DOHH2 (cell line): ENCODE data around the gene IGFBP3.

ENCODE experiments used
- H3F3A ChIP-seq: fragments of 200-600 bp; sonication (generic), shearing (Covaris generic); 2 replicates; pipeline ENCODE4 v1.6.0; 2016; ENCODE audit warnings: antibody characterized with exemption, mild to moderate bottlenecking; ENCODE audit not compliant: control insufficient read depth, insufficient read depth
- H3K27ac ChIP-seq: fragments of 200-600 bp; sonication (generic); 2 replicates; pipeline ENCODE4 v1.5.1; 2014; ENCODE audit warnings: low read depth, mild to moderate bottlenecking, low read length, moderate library complexity
- H3K27me3 ChIP-seq: fragments of 200-600 bp; sonication (generic); 2 replicates; pipeline ENCODE4 v1.6.1; 2014; ENCODE audit warnings: mild to moderate bottlenecking, low read length, mixed read lengths; ENCODE audit not compliant: control insufficient read depth
- H3K36me3 ChIP-seq: fragments of 200-600 bp; sonication (generic); 2 replicates; pipeline ENCODE4 v1.6.1; 2014; ENCODE audit warnings: mild to moderate bottlenecking, low read length, moderate library complexity, mixed read lengths; ENCODE audit not compliant: control insufficient read depth
- H3K4me1 ChIP-seq: fragments of 200-600 bp; sonication (generic); 2 replicates; pipeline ENCODE4 v1.6.1; 2014; ENCODE audit warnings: mild to moderate bottlenecking, low read length, mixed read lengths; ENCODE audit not compliant: control insufficient read depth
- H3K4me2 ChIP-seq: fragments of 200-600 bp; sonication (generic); 2 replicates; pipeline ENCODE4 v1.6.0; 2014; ENCODE audit warnings: mild to moderate bottlenecking, low read length, moderate library complexity
- H3K4me3 ChIP-seq: fragments of 200-600 bp; sonication (generic); 2 replicates; pipeline ENCODE4 v1.5.1; 2014; ENCODE audit warnings: mild to moderate bottlenecking, low read length, mixed read lengths
- H3K79me2 ChIP-seq: fragments of 200-600 bp; sonication (generic); 2 replicates; pipeline ENCODE4 v1.6.1; 2014; ENCODE audit warnings: mild to moderate bottlenecking, low read length, mixed read lengths; ENCODE audit not compliant: control insufficient read depth
- H3K9me2 ChIP-seq: fragments of 200-600 bp; sonication (generic); replicated peaks from 2 replicates; pipeline ENCODE4 v1.6.1; 2014; ENCODE audit warnings: mild to moderate bottlenecking, low read length, mixed read lengths; ENCODE audit not compliant: control insufficient read depth
- H3K9me3 ChIP-seq: fragments of 200-600 bp; sonication (generic); 2 replicates; pipeline ENCODE4 v1.6.1; 2014; ENCODE audit warnings: antibody characterized with exemption, low read length, mixed read lengths; ENCODE audit not compliant: control insufficient read depth, insufficient read depth
- H4K20me1 ChIP-seq: fragments of 200-600 bp; sonication (generic); 2 replicates; pipeline ENCODE4 v1.6.0; 2014; ENCODE audit warnings: low read depth, mild to moderate bottlenecking, antibody characterized with exemption, low read length, moderate library complexity; ENCODE audit not compliant: control insufficient read depth, insufficient read depth
- EZH2phosphoT487 ChIP-seq: fragments of 200-600 bp; sonication (generic); IDR thresholded peaks from 2 replicates; pipeline ENCODE4 v1.6.1; 2017; ENCODE audit warnings: borderline replicate concordance, mild to moderate bottlenecking, antibody characterized with exemption, low read length, moderate library complexity, mixed read lengths
- TF ChIP-seq, protein P1 (sequence below): fragments of 200-600 bp; sonication (generic); IDR thresholded peaks from one replicate; pipeline ENCODE4 v1.5.1; 2014; ENCODE audit warnings: antibody characterized with exemption, mild to moderate bottlenecking, low read depth, low read length; ENCODE audit not compliant: poor library complexity, severe bottlenecking

The IGFBP3 gene

DNA sequence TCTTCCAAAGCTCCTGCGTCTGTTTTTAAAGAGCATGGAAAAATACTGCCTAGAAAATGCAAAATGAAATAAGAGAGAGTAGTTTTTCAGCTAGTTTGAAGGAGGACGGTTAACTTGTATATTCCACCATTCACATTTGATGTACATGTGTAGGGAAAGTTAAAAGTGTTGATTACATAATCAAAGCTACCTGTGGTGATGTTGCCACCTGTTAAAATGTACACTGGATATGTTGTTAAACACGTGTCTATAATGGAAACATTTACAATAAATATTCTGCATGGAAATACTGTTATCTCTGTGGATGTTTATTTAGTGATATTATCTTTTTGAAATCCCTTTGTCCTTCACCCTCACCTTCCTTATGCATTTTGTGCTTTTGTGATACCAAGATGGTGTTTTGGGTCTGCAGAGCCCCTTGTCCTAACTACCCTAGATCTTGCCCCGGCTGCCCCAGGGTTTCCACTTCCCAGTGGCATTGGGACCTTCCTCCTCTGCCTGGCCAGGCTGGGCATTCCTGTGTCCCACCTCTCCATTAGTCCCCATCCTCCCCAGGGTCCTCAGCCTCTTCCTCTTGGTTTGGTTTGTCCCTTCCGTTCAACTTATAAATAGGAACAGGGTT, 27.6 kb downstream of the IGFBP3 start:
- Histone ChIP-seq H3K9me3 (no peaks in the 10 kb centered on the region), H3K4me3 (no peak overlapping the region), H3K9me2 (no peaks in the 10 kb centered on the region), H3K27ac (no peak overlapping the region), H3K36me3 (no peaks in the 10 kb centered on the region), H3K79me2 (no peaks in the 10 kb centered on the region), H3F3A (no peaks in the 10 kb centered on the region), H3K4me2 (no peak overlapping the region), H3K4me1 (no peaks in the 10 kb centered on the region), H3K27me3 (peaks cover 35% of the 10 kb centered on the region), H4K20me1 (no peaks in the 10 kb centered on the region)
- no peak for TF ChIP-seq EZH2phosphoT487
- TF ChIP-seq, protein P1, sequence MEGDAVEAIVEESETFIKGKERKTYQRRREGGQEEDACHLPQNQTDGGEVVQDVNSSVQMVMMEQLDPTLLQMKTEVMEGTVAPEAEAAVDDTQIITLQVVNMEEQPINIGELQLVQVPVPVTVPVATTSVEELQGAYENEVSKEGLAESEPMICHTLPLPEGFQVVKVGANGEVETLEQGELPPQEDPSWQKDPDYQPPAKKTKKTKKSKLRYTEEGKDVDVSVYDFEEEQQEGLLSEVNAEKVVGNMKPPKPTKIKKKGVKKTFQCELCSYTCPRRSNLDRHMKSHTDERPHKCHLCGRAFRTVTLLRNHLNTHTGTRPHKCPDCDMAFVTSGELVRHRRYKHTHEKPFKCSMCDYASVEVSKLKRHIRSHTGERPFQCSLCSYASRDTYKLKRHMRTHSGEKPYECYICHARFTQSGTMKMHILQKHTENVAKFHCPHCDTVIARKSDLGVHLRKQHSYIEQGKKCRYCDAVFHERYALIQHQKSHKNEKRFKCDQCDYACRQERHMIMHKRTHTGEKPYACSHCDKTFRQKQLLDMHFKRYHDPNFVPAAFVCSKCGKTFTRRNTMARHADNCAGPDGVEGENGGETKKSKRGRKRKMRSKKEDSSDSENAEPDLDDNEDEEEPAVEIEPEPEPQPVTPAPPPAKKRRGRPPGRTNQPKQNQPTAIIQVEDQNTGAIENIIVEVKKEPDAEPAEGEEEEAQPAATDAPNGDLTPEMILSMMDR, result no peak

DNA sequence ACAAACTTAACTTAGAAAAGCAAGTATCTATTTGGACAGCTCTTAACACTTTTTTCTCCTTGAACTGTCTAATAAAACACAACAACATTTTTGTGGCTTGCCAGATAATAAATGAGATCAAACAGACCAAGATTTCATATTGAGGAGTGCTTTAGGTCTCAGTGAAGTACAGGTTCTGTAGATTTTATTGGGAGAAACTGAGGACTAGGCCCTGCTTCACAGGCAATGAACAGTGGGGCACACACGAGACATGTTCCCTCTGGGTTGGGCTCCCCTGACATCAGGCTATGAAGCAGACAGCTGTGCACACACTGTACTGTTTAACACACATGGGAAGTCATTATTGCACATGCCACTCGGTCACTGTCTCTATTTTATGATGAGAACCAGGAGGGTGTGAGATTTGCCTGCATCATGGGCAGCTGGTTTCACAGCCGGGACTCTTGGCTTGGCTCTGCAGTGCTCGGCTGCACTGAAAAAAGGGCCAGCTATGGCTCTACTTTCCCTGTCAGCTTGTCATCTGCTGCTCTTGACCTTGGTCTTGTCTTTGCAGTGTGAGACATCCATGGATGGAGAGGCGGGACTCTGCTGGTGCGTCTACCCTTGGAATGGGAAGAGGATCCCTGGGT, 28.6 kb downstream of the IGFBP3 start:
- no peaks in the 10 kb centered on the region for H3K79me2 ChIP-seq
- H3K27me3 ChIP-seq, result peaks cover 32% of the 10 kb centered on the region
- no peak overlapping the region for H3K4me3 ChIP-seq
- no peaks in the 10 kb centered on the region for H3F3A ChIP-seq
- no peak overlapping the region for H3K4me2 ChIP-seq
- no peaks in the 10 kb centered on the region for H3K4me1 ChIP-seq
- no peaks in the 10 kb centered on the region for H3K9me2 ChIP-seq
- no peak for TF ChIP-seq EZH2phosphoT487
- TF ChIP-seq, protein P1, result no peak
- H3K27ac ChIP-seq, result no peak overlapping the region
- H3K36me3 ChIP-seq, result no peaks in the 10 kb centered on the region
- H3K9me3 ChIP-seq, result no peaks in the 10 kb centered on the region
- H4K20me1 ChIP-seq, result no peaks in the 10 kb centered on the region

DNA sequence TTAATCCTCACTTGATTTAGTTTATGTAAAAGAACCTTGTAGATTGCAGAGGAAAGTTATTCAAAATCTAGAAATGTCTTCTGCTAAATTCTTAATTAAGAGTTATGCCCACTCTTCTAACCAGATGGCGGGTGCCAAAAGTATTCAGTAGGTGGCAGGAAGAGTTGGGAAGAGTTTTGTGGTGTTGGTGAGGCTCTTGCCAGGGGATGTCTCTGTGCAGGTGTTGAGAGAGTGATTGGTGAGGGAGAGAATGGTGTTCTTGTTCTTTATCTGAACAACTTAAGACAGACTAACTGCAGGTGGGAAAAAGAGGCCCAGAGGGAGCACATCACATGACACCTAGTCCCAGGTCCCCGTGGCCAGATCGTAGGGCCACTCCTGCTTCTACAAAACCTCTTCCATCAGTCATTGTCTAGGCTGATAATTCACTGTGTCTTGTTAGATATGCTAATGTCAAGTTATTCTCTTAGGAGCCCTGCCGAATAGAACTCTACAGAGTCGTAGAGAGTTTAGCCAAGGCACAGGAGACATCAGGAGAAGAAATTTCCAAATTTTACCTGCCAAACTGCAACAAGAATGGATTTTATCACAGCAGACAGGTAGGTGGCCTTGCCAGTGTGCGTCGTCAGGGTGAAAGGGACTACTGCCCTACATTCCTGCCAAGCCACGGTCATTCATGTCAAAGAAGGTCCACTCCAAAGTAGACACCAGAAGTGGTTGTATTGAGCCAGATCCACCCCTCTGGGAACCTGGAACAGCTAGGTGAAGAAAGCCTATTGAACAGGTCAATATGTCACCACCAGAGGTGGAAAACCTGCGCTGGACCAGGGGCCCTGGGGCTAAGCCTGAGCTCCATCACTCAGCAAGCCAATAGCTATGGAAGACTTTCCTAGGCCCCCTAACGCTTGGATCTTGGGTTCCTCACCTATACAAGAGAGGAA, 29.3 kb downstream of the IGFBP3 start:
- Histone ChIP-seq H3K27me3 (peaks cover 35% of the 10 kb centered on the region), H4K20me1 (no peaks in the 10 kb centered on the region), H3K79me2 (no peaks in the 10 kb centered on the region)

More for the DNA sequence above, 29.3 kb downstream of the IGFBP3 start:
- TF ChIP-seq EZH2phosphoT487, result no peak
- TF ChIP-seq, protein P1, result no peak
- Histone ChIP-seq H3K9me3 (no peaks in the 10 kb centered on the region), H3K36me3 (no peaks in the 10 kb centered on the region), H3K4me1 (no peaks in the 10 kb centered on the region), H3K4me3 (no peak overlapping the region), H3K27ac (no peak overlapping the region), H3K9me2 (no peaks in the 10 kb centered on the region), H3F3A (no peaks in the 10 kb centered on the region), H3K4me2 (no peak overlapping the region)
